Ecto neural progenitor cell (in vitro differentiated cells): ENCODE results near the gene RGS8.
"Not testable (repeated sequence)": the region's sequence is repeated elsewhere in the genome, so short reads cannot be mapped to it uniquely, and the experiment has no call there.

Experiments used
- DNase-seq: peaks from one replicate; pipeline ENCODE4 v3.0.0-alpha.2; 2018; ENCODE audit warnings: low spot score

RGS8 gene

GRCh38 chr1:182702826-182703524, 18.6 kb upstream of the RGS8 start:
- no peak for DNase-seq

GRCh38 chr1:182700351-182700709, 15.9 kb upstream of the RGS8 start:
- no peak for DNase-seq

- DNase-seq: peak; percentile 81
Observed at GRCh38 chr1:182699393-182700350, 15.3 kb upstream of the RGS8 start.

- no peak for DNase-seq
Observed at GRCh38 chr1:182698971-182699370, 14.6 kb upstream of the RGS8 start.

GRCh38 chr1:182693139-182693538, 8.8 kb upstream of the RGS8 start:
- DNase-seq: not testable (repeated sequence)

- no peak for DNase-seq
Observed at GRCh38 chr1:182690886-182691443, 6.6 kb upstream of the RGS8 start.

- no peak for DNase-seq
Observed at GRCh38 chr1:182688436-182689205, 4.2 kb upstream of the RGS8 start.

- DNase-seq: no peak
Observed at GRCh38 chr1:182687361-182687760, 3.0 kb upstream of the RGS8 start.

GRCh38 chr1:182686446-182686845, 2.1 kb upstream of the RGS8 start:
- DNase-seq: no peak

- DNase-seq: no peak
Observed at GRCh38 chr1:182685215-182685614, 828 bp upstream of the RGS8 start.

- no peak for DNase-seq
Observed at GRCh38 chr1:182682898-182683501, 1.4 kb downstream of the RGS8 start.

- DNase-seq: no peak
Observed at GRCh38 chr1:182682406-182682805, 2.0 kb downstream of the RGS8 start.

- no peak for DNase-seq
Observed at GRCh38 chr1:182681568-182681912, 2.8 kb downstream of the RGS8 start.

- DNase-seq: no peak
Observed at GRCh38 chr1:182680901-182681567, 3.4 kb downstream of the RGS8 start.

- no peak for DNase-seq
Observed at GRCh38 chr1:182680408-182680807, 4.0 kb downstream of the RGS8 start.

- DNase-seq: no peak
Observed at GRCh38 chr1:182679684-182680083, 4.7 kb downstream of the RGS8 start.

- DNase-seq: no peak
Observed at GRCh38 chr1:182677397-182678098, 6.8 kb downstream of the RGS8 start.

GRCh38 chr1:182676274-182676673, 8.1 kb downstream of the RGS8 start:
- no peak for DNase-seq

- DNase-seq: no peak
Observed at GRCh38 chr1:182674346-182675246, 9.8 kb downstream of the RGS8 start.

GRCh38 chr1:182672487-182672836, 11.9 kb downstream of the RGS8 start:
- DNase-seq: no peak
